Activated CD8-positive, alpha-beta memory T cell treated with anti-CD3 and anti-CD28 coated beads, Interleukin-2, amount 50 U/mL, for 24 hours (primary cell): ENCODE data around the gene HSH2D.
"Not testable (repeated sequence)": the region's sequence is repeated elsewhere in the genome, so short reads cannot be mapped to it uniquely, and the experiment has no call there.

Experiments used
- DNase-seq: peaks from one replicate; pipeline ENCODE4 v3.0.0-alpha.2; 2020; ENCODE audit errors: extremely low read depth

Gene HSH2D

GRCh38 chr19:16119075-16119857, 24.2 kb upstream of the HSH2D start:
- DNase-seq = not testable (repeated sequence)

GRCh38 chr19:16121141-16121540, 22.3 kb upstream of the HSH2D start:
- no peak for DNase-seq

- DNase-seq = no peak
Measured at GRCh38 chr19:16121967-16122366, 21.5 kb upstream of the HSH2D start.

GRCh38 chr19:16124953-16125352, 18.5 kb upstream of the HSH2D start:
- DNase-seq = no peak

GRCh38 chr19:16125737-16126495, 17.6 kb upstream of the HSH2D start:
- DNase-seq = no peak

- DNase-seq = no peak
Measured at GRCh38 chr19:16127080-16127479, 16.4 kb upstream of the HSH2D start.

- DNase-seq = no peak
Measured at GRCh38 chr19:16127776-16128371, 15.6 kb upstream of the HSH2D start.

- DNase-seq = no peak
Measured at GRCh38 chr19:16131648-16132047, 11.8 kb upstream of the HSH2D start.

- DNase-seq = no peak
Measured at GRCh38 chr19:16133818-16134217, 9.7 kb upstream of the HSH2D start.

- DNase-seq = no peak
Measured at GRCh38 chr19:16134510-16134909, 9.0 kb upstream of the HSH2D start.

- no peak for DNase-seq
Measured at GRCh38 chr19:16135430-16136127, 7.9 kb upstream of the HSH2D start.

GRCh38 chr19:16136185-16136999, 7.1 kb upstream of the HSH2D start:
- no peak for DNase-seq

- DNase-seq = no peak
Measured at GRCh38 chr19:16139752-16140151, 3.7 kb upstream of the HSH2D start.

- DNase-seq = no peak
Measured at GRCh38 chr19:16141043-16141442, 2.4 kb upstream of the HSH2D start.

GRCh38 chr19:16142032-16142580, 1.4 kb upstream of the HSH2D start:
- no peak for DNase-seq

- DNase-seq = no peak
Measured at GRCh38 chr19:16144216-16144581, 714 bp downstream of the HSH2D start.

- no peak for DNase-seq
Measured at GRCh38 chr19:16146112-16146511, 2.6 kb downstream of the HSH2D start.

GRCh38 chr19:16148443-16149229, 5.2 kb downstream of the HSH2D start:
- no peak for DNase-seq

GRCh38 chr19:16153582-16154336, 10.3 kb downstream of the HSH2D start:
- no peak for DNase-seq

GRCh38 chr19:16154557-16154956, 11.1 kb downstream of the HSH2D start:
- no peak for DNase-seq
